ENCODE data around the gene SLC26A11. TPM values are rescaled to one million over a fixed set of nuclear protein-coding genes. Genes with fewer than 3 reads are reported as not detected.

SLC26A11 gene
- total and polyA plus RNA-seq, 2 of the 13 experiments (the other 11 are each of a cell fraction or from before 2014, with no cell fraction given), result 8.7 to 13.2 TPM

DNA sequence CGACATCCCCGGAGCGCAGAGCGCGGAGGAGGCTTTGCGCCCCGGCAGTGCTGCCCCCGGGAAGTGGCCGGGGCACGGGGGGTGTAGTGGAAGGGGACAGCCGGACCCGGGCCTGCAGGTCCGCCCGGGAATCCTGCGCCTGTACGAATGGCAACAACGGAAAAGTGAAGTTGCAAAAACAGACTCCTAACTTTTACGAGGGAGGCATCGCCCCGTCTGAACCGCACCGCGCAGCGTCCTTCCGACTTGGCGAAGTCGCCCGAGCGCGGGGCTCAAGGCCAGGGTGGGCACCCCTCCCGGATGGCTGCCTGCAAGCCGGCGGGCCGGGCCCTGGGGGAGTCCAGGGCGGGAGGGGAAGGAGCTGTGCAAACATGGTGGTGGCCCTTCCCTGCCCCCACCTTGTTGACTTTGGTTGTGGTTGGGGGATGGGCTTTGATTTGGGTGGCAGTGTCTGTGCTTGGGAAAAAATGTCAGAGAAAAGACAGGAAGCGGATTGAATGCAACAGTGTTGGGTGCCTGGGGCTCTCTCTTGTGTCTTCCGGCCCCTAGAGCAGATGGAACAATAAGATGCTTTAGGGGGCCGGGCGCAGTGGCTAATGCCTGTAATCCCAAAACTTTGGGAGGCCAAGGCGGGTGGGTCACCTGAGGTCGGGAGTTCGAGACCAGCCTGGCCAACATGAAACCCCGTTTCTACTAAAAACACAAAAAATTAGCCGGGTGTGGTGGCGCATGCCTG lies 41.1 kb downstream of the SLC26A11 start (continued):
- TF ChIP-seq, protein P1, sequence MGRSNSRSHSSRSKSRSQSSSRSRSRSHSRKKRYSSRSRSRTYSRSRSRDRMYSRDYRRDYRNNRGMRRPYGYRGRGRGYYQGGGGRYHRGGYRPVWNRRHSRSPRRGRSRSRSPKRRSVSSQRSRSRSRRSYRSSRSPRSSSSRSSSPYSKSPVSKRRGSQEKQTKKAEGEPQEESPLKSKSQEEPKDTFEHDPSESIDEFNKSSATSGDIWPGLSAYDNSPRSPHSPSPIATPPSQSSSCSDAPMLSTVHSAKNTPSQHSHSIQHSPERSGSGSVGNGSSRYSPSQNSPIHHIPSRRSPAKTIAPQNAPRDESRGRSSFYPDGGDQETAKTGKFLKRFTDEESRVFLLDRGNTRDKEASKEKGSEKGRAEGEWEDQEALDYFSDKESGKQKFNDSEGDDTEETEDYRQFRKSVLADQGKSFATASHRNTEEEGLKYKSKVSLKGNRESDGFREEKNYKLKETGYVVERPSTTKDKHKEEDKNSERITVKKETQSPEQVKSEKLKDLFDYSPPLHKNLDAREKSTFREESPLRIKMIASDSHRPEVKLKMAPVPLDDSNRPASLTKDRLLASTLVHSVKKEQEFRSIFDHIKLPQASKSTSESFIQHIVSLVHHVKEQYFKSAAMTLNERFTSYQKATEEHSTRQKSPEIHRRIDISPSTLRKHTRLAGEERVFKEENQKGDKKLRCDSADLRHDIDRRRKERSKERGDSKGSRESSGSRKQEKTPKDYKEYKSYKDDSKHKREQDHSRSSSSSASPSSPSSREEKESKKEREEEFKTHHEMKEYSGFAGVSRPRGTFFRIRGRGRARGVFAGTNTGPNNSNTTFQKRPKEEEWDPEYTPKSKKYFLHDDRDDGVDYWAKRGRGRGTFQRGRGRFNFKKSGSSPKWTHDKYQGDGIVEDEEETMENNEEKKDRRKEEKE (IDR thresholded peaks at IDR 0.05), result no peak
- TF ChIP-seq ZNF777 (CRISPR knock-in tag; IDR thresholded peaks at IDR 0.05) (peak; percentile 66), ZNF431 (CRISPR knock-in tag; IDR thresholded peaks at IDR 0.05; ENCODE audit: borderline replicate concordance, low read depth) (no peak), ZNF552 (CRISPR knock-in tag; IDR thresholded peaks at IDR 0.05; ENCODE audit: borderline replicate concordance) (peak; percentile 95), ZFX (CRISPR knock-in tag; IDR thresholded peaks at IDR 0.05; ENCODE audit: low read depth) (peak; percentile 91), SCMH1 (CRISPR knock-in tag; IDR thresholded peaks at IDR 0.05; ENCODE audit: borderline replicate concordance) (no peak), ZNF282 (IDR thresholded peaks at IDR 0.05; ENCODE audit: partially characterized antibody) (no peak), ZMYM3 (CRISPR knock-in tag; IDR thresholded peaks at IDR 0.05) (peak; percentile 76), CENPT (CRISPR knock-in tag; IDR thresholded peaks at IDR 0.05; ENCODE audit: low read depth) (peak; percentile 75; the same call in 1 of the 2 replicates), SMARCE1 (IDR thresholded peaks at IDR 0.05; ENCODE audit: borderline replicate concordance) (no peak), SRSF1 (optimal IDR thresholded peaks at IDR 0.05; ENCODE audit: low read depth, low read length) (peak; percentile 85), BRCA1 (CRISPR knock-in tag; IDR thresholded peaks at IDR 0.05) (no peak), NRL (CRISPR knock-in tag; IDR thresholded peaks at IDR 0.05; ENCODE audit: borderline replicate concordance) (peak; percentile 75)
- TF ChIP-seq, protein P2, sequence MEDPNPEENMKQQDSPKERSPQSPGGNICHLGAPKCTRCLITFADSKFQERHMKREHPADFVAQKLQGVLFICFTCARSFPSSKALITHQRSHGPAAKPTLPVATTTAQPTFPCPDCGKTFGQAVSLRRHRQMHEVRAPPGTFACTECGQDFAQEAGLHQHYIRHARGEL (CRISPR knock-in tag; IDR thresholded peaks at IDR 0.05), result no peak
- TF ChIP-seq, protein P3, sequence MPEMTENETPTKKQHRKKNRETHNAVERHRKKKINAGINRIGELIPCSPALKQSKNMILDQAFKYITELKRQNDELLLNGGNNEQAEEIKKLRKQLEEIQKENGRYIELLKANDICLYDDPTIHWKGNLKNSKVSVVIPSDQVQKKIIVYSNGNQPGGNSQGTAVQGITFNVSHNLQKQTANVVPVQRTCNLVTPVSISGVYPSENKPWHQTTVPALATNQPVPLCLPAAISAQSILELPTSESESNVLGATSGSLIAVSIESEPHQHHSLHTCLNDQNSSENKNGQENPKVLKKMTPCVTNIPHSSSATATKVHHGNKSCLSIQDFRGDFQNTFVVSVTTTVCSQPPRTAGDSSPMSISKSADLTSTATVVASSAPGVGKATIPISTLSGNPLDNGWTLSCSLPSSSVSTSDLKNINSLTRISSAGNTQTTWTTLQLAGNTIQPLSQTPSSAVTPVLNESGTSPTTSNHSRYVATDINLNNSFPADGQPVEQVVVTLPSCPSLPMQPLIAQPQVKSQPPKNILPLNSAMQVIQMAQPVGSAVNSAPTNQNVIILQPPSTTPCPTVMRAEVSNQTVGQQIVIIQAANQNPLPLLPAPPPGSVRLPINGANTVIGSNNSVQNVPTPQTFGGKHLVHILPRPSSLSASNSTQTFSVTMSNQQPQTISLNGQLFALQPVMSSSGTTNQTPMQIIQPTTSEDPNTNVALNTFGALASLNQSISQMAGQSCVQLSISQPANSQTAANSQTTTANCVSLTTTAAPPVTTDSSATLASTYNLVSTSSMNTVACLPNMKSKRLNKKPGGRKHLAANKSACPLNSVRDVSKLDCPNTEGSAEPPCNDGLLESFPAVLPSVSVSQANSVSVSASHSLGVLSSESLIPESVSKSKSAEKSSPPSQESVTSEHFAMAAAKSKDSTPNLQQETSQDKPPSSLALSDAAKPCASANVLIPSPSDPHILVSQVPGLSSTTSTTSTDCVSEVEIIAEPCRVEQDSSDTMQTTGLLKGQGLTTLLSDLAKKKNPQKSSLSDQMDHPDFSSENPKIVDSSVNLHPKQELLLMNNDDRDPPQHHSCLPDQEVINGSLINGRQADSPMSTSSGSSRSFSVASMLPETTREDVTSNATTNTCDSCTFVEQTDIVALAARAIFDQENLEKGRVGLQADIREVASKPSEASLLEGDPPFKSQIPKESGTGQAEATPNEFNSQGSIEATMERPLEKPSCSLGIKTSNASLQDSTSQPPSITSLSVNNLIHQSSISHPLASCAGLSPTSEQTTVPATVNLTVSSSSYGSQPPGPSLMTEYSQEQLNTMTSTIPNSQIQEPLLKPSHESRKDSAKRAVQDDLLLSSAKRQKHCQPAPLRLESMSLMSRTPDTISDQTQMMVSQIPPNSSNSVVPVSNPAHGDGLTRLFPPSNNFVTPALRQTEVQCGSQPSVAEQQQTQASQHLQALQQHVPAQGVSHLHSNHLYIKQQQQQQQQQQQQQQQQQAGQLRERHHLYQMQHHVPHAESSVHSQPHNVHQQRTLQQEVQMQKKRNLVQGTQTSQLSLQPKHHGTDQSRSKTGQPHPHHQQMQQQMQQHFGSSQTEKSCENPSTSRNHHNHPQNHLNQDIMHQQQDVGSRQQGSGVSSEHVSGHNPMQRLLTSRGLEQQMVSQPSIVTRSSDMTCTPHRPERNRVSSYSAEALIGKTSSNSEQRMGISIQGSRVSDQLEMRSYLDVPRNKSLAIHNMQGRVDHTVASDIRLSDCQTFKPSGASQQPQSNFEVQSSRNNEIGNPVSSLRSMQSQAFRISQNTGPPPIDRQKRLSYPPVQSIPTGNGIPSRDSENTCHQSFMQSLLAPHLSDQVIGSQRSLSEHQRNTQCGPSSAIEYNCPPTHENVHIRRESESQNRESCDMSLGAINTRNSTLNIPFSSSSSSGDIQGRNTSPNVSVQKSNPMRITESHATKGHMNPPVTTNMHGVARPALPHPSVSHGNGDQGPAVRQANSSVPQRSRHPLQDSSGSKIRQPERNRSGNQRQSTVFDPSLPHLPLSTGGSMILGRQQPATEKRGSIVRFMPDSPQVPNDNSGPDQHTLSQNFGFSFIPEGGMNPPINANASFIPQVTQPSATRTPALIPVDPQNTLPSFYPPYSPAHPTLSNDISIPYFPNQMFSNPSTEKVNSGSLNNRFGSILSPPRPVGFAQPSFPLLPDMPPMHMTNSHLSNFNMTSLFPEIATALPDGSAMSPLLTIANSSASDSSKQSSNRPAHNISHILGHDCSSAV (CRISPR knock-in tag; IDR thresholded peaks at IDR 0.05; ENCODE audit: borderline replicate concordance), result no peak

All from HepG2 (cell line).